Dendritic cell treated with granulocyte-macrophage colony-stimulating factor and Interleukin-4, amounts not matched to agents 40 ng/mL and 50 ng/mL, for 4 days (primary cell): ENCODE data around the gene OXGR1.

Source experiments
- H3K27ac Mint-ChIP-seq: one replicate; pipeline ENCODE4 v1.8.0; 2022; ENCODE audit warnings: mild to moderate bottlenecking, mixed read lengths
- H3K27me3 Mint-ChIP-seq: one replicate; pipeline ENCODE4 v1.8.0; 2022; ENCODE audit warnings: mild to moderate bottlenecking, mixed read lengths
- H3K36me3 Mint-ChIP-seq: one replicate; pipeline ENCODE4 v1.8.0; 2022; ENCODE audit warnings: low read depth, mixed read lengths
- H3K4me1 Mint-ChIP-seq: one replicate; pipeline ENCODE4 v1.8.0; 2022; ENCODE audit warnings: low read depth, mixed read lengths
- H3K4me3 Mint-ChIP-seq: one replicate; pipeline ENCODE4 v1.8.0; 2022; ENCODE audit warnings: mild to moderate bottlenecking, moderate library complexity, mixed read lengths
- H3K9me3 Mint-ChIP-seq: one replicate; pipeline ENCODE4 v1.8.0; 2022; ENCODE audit warnings: mixed read lengths
- intact Hi-C: fragments of 100-400 bp; cut with micrococcal nuclease; formaldehyde crosslinking; loops from one replicate; pipeline ENCODE4 v1.15.0; 2022

OXGR1 gene

GRCh38 chr13:96966415-96967102 is 27.7 kb downstream of the OXGR1 start:
- Mint-ChIP-seq H3K27me3 (peaks cover 2% of the 10 kb centered on the region), H3K36me3 (no peaks in the 10 kb centered on the region), H3K27ac (no peak overlapping the region), H3K4me3 (no peak overlapping the region), H3K4me1 (no peaks in the 10 kb centered on the region), H3K9me3 (peaks cover 54% of the 10 kb centered on the region)
- intact Hi-C loops, result no loop called here

GRCh38 chr13:96963786-96964475 is 30.3 kb downstream of the OXGR1 start:
- intact Hi-C loops, result no loop called here
- peaks cover 2% of the 10 kb centered on the region for H3K27me3 Mint-ChIP-seq
- no peak overlapping the region for H3K27ac Mint-ChIP-seq
- H3K4me3 Mint-ChIP-seq, result no peak overlapping the region
- H3K9me3 Mint-ChIP-seq, result peaks cover 29% of the 10 kb centered on the region
- H3K36me3 Mint-ChIP-seq, result no peaks in the 10 kb centered on the region
- no peaks in the 10 kb centered on the region for H3K4me1 Mint-ChIP-seq

DNA sequence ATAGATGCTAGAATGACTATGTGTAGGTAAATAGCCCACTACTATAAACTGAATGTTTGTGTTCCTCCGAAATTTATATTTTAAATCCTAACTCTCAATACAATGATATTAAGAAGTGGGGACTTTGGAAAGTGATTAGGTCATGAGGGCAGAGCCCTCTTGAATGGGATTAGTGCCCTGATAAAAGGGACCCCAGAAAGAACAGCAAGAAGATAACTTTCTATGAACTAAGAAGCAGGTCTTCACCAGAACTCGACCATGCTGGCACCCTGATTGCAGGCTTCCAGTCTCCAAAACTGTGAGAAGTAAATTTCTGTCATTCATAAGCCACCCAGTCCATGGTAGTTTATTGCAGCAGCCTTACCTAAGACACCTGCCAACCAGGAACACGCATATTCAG is 33.9 kb downstream of the OXGR1 start:
- intact Hi-C loops, result no loop called here
- Mint-ChIP-seq H3K4me1 (no peaks in the 10 kb centered on the region), H3K9me3 (no peaks in the 10 kb centered on the region), H3K27ac (no peak overlapping the region), H3K36me3 (no peaks in the 10 kb centered on the region), H3K4me3 (no peak overlapping the region), H3K27me3 (peaks cover 3% of the 10 kb centered on the region)

- no peak overlapping the region for H3K27ac Mint-ChIP-seq
- H3K4me1 Mint-ChIP-seq, result no peaks in the 10 kb centered on the region
- H3K9me3 Mint-ChIP-seq, result no peaks in the 10 kb centered on the region
- no peaks in the 10 kb centered on the region for H3K36me3 Mint-ChIP-seq
- peaks cover 3% of the 10 kb centered on the region for H3K27me3 Mint-ChIP-seq
- intact Hi-C loops, result loop anchor here (5.0 kb wide), 1 partner anchor 936 kb away; no protein-coding TSS in a partner anchor
- H3K4me3 Mint-ChIP-seq, result no peak overlapping the region
These were observed 35.9 kb downstream of the OXGR1 start for GRCh38 chr13:96958286-96958891.

DNA sequence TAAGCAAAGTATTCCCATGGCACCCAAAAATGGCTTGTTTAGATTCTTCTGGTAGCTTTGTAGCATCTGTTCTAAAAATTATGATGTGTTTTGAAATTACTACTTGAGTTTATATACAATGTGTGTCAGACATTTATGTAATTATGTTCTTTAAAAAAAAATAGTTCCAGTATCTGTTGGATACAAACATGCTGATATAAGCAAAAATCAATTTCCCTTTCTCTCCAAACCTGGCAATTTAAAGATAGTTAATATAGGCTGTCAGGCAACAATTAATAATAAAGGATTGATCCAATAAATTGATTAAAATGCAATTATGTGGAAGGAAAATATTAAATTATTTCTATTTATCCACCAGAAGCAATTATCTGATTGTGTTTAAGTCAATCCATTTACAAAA is 41.7 kb downstream of the OXGR1 start:
- intact Hi-C loops, result no loop called here
- no peak overlapping the region for H3K4me3 Mint-ChIP-seq
- no peaks in the 10 kb centered on the region for H3K4me1 Mint-ChIP-seq
- no peak overlapping the region for H3K27ac Mint-ChIP-seq
- H3K9me3 Mint-ChIP-seq, result no peaks in the 10 kb centered on the region
- H3K36me3 Mint-ChIP-seq, result no peaks in the 10 kb centered on the region
- H3K27me3 Mint-ChIP-seq, result peaks cover 3% of the 10 kb centered on the region

DNA sequence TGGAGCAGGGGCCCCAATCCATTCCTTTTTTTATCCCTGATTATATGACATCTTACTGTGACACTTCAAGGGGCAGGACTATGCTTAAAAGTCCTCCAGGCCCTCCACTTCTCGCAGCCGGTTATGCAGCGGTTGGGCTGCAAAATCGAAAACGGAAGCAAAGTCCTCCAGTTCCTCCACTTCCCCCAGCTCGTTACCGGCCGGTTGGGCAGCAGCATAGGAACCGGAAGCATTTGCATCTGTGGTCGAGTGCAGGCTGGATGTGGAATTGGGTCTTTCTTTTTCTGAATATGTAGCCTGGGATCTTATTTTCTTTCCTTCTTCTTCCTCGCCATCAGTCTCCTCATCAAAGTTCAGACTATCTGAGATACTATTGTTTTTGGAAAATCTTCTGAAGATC is 46.1 kb downstream of the OXGR1 start:
- no peaks in the 10 kb centered on the region for H3K4me1 Mint-ChIP-seq
- H3K9me3 Mint-ChIP-seq, result no peaks in the 10 kb centered on the region
- no peaks in the 10 kb centered on the region for H3K27me3 Mint-ChIP-seq
- intact Hi-C loops, result no loop called here
- no peaks in the 10 kb centered on the region for H3K36me3 Mint-ChIP-seq
- H3K4me3 Mint-ChIP-seq, result no peak overlapping the region
- H3K27ac Mint-ChIP-seq, result no peak overlapping the region

GRCh38 chr13:96947343-96947910 is 46.8 kb downstream of the OXGR1 start:
- Mint-ChIP-seq H3K9me3 (no peaks in the 10 kb centered on the region), H3K27ac (no peak overlapping the region), H3K27me3 (no peaks in the 10 kb centered on the region), H3K4me3 (no peak overlapping the region), H3K36me3 (no peaks in the 10 kb centered on the region), H3K4me1 (no peaks in the 10 kb centered on the region)
- intact Hi-C loops, result no loop called here

GRCh38 chr13:96946709-96947311 is 47.5 kb downstream of the OXGR1 start:
- Mint-ChIP-seq H3K4me3 (no peak overlapping the region), H3K9me3 (no peaks in the 10 kb centered on the region), H3K36me3 (no peaks in the 10 kb centered on the region), H3K27ac (no peak overlapping the region), H3K27me3 (no peaks in the 10 kb centered on the region), H3K4me1 (no peaks in the 10 kb centered on the region)
- intact Hi-C loops, result no loop called here

GRCh38 chr13:96940961-96941360 is 53.3 kb downstream of the OXGR1 start:
- Mint-ChIP-seq H3K27me3 (peaks cover 2% of the 10 kb centered on the region), H3K36me3 (no peaks in the 10 kb centered on the region), H3K9me3 (no peaks in the 10 kb centered on the region), H3K27ac (no peak overlapping the region), H3K4me1 (no peaks in the 10 kb centered on the region), H3K4me3 (no peak overlapping the region)
- intact Hi-C loops, result no loop called here

DNA sequence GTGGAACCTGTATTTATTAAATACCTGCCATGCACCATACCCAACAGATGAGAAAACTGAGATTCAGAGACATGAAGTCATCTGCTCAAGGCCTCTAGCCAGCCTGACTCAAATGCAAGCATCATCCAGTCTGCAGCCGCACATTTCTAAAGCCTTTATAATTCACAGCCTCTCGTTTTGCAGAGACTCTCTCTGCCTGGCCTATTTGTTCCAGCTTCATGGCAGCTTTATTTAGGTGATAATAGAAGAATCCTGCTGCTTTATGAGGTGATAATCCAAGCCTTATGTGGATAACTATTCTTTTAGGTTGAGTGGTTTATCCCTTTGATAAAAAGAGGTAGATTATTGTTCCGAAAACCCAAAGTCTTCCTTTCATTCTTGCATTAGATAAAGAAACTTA is 58.4 kb downstream of the OXGR1 start:
- Mint-ChIP-seq H3K27ac (no peak overlapping the region), H3K4me1 (no peaks in the 10 kb centered on the region)
- intact Hi-C loops, result no loop called here

More for the DNA sequence above, 58.4 kb downstream of the OXGR1 start:
- Mint-ChIP-seq H3K36me3 (no peaks in the 10 kb centered on the region), H3K4me3 (no peak overlapping the region), H3K9me3 (no peaks in the 10 kb centered on the region), H3K27me3 (peaks cover 2% of the 10 kb centered on the region)
